Smooth muscle cell (in vitro differentiated cells): Measurements from ENCODE around the gene ARID4B. TPM values are rescaled to one million over a fixed set of nuclear protein-coding genes. Genes with fewer than 3 reads are reported as not detected.
A peak's percentile ranks its signal among the peaks of the same experiment; 100 is the strongest.
"Not testable (repeated sequence)": the region's sequence is repeated elsewhere in the genome, so short reads cannot be mapped to it uniquely, and the experiment has no call there.

Source experiments
- DNase-seq: peaks from one replicate; lab custom pipeline; 2025; ENCODE audit not compliant: unreplicated experiment; lab: John Stamatoyannopoulos, UW
- H2AFZ ChIP-seq: fragments of 200-600 bp; sonication (generic); 2 replicates; pipeline ENCODE4 v1.6.0; 2016; ENCODE audit warnings: antibody characterized with exemption, low read depth, mild to moderate bottlenecking
- H3F3A ChIP-seq: fragments of 200-600 bp; sonication (generic); 2 replicates; pipeline ENCODE4 v1.6.0; 2017; ENCODE audit warnings: antibody characterized with exemption, low read depth
- H3K27ac ChIP-seq: fragments of 200-600 bp; sonication (generic); 2 replicates; pipeline ENCODE4 v1.5.1; 2016; ENCODE audit warnings: low read depth, mild to moderate bottlenecking
- H3K27me3 ChIP-seq: fragments of 200-600 bp; sonication (generic); 2 replicates; pipeline ENCODE4 v1.6.1; 2016; ENCODE audit warnings: low read depth, mild to moderate bottlenecking
- H3K36me3 ChIP-seq: fragments of 200-600 bp; sonication (generic); 2 replicates; pipeline ENCODE4 v1.5.1; 2016; ENCODE audit warnings: low read depth
- H3K4me1 ChIP-seq: fragments of 200-600 bp; sonication (generic); 2 replicates; pipeline ENCODE4 v1.5.1; 2016; ENCODE audit warnings: low read depth
- H3K4me2 ChIP-seq: fragments of 200-600 bp; sonication (generic); 2 replicates; pipeline ENCODE4 v1.6.0; 2016; ENCODE audit warnings: mild to moderate bottlenecking
- H3K4me3 ChIP-seq: fragments of 200-600 bp; sonication (generic); 2 replicates; pipeline ENCODE4 v1.5.1; 2016; ENCODE audit warnings: mild to moderate bottlenecking
- H3K79me2 ChIP-seq: fragments of 200-600 bp; sonication (generic); 2 replicates; pipeline ENCODE4 v1.6.0; 2016; ENCODE audit warnings: low read depth, mild to moderate bottlenecking
- H3K9ac ChIP-seq: fragments of 200-600 bp; sonication (generic); 2 replicates; pipeline ENCODE4 v1.6.0; 2016; ENCODE audit warnings: low read depth
- H3K9me3 ChIP-seq: fragments of 200-600 bp; sonication (generic); replicated peaks from 2 replicates; pipeline ENCODE4 v1.5.1; 2016; ENCODE audit warnings: low read depth
- H4K20me1 ChIP-seq: fragments of 200-600 bp; sonication (generic); 2 replicates; pipeline ENCODE4 v1.6.0; 2016; ENCODE audit warnings: low read depth
- CTCF ChIP-seq: fragments of 200-600 bp; sonication (generic); IDR thresholded peaks from 2 replicates; pipeline ENCODE4 v1.5.1; 2017; ENCODE audit warnings: borderline replicate concordance, mild to moderate bottlenecking, antibody characterized with exemption; ENCODE audit not compliant: insufficient read depth, poor library complexity, severe bottlenecking
- WGBS: methylation state at CpG from one replicate; pipeline ENCODE4 v1.1.7; 2016; ENCODE audit warnings: low lambda C conversion rate; 5-methylcytosine and 5-hydroxymethylcytosine counted together
- polyA plus RNA-seq: library from polyadenylated mRNA; unstranded; fragments of >200 nt; fragmentation: Nextera tagmentation; extraction: Ambion mirVana; gene quantifications from 2 replicates; pipeline ENCODE4 v1.2.1, GENCODE V29; 2016
- total RNA-seq: library from RNA; depleted of rRNA; stranded (reverse); fragments of >200 nt; gene quantifications from 2 replicates; pipeline ENCODE4 v1.2.3, GENCODE V29; 2014

The ARID4B gene
- total and polyA plus RNA-seq, 2 experiments from 2014 or later = 29.0 to 33.2 TPM

GRCh38 chr1:235368428-235368827 lies 40.4 kb upstream of the ARID4B start:
- peaks cover 8% of the 10 kb centered on the region for H4K20me1 ChIP-seq
- H3K79me2 ChIP-seq = peaks cover 55% of the 10 kb centered on the region
- H3K27ac ChIP-seq = peak overlapping the region; percentile 82
- DNase-seq = no peak
- no peaks in the 10 kb centered on the region for H3F3A ChIP-seq
- H3K4me2 ChIP-seq = peak overlapping the region; percentile 91
- peaks cover 3% of the 10 kb centered on the region for H3K4me1 ChIP-seq
- WGBS = 79% methylated on average over 5 of the region's 5 CpGs
- H3K27me3 ChIP-seq = no peaks in the 10 kb centered on the region
- H3K4me3 ChIP-seq = peak overlapping the region; percentile 71
- no peak for TF ChIP-seq CTCF
- no peaks in the 10 kb centered on the region for H3K9me3 ChIP-seq
- peak overlapping the region; percentile 55 for H3K9ac ChIP-seq
- no peaks in the 10 kb centered on the region for H3K36me3 ChIP-seq
- no peak overlapping the region for H2AFZ ChIP-seq

GRCh38 chr1:235367000-235367908 lies 39.3 kb upstream of the ARID4B start, which contains the start of gene TBCE:
Gene TBCE, plus strand, starts transcription at chr1:235367427. Its CDS starts 12,623 bp downstream, at chr1:235380050.
- TF ChIP-seq CTCF = no peak
- Histone ChIP-seq H3F3A (no peaks in the 10 kb centered on the region), H3K27me3 (no peaks in the 10 kb centered on the region), H2AFZ (peak within 1 kb of the TSS; percentile 83), H3K27ac (peak within 1 kb of the TSS; percentile 82), H4K20me1 (peaks cover 5% of the 10 kb centered on the region), H3K9me3 (no peaks in the 10 kb centered on the region), H3K9ac (peak within 1 kb of the TSS; percentile 55), H3K4me3 (peak within 1 kb of the TSS; percentile 71), H3K4me2 (peak within 1 kb of the TSS; percentile 91), H3K36me3 (no peaks in the 10 kb centered on the region), H3K79me2 (peaks cover 46% of the 10 kb centered on the region), H3K4me1 (peaks cover 3% of the 10 kb centered on the region)
- peak; percentile 79 for DNase-seq
- WGBS = 1% methylated on average over 38 of the region's 38 CpGs

- Histone ChIP-seq H3K9me3 (no peaks in the 10 kb centered on the region), H4K20me1 (peaks cover 3% of the 10 kb centered on the region), H2AFZ (peak overlapping the region; percentile 46), H3K4me2 (peak overlapping the region; percentile 91), H3K36me3 (no peaks in the 10 kb centered on the region), H3K9ac (no peak overlapping the region), H3K27me3 (no peaks in the 10 kb centered on the region), H3K27ac (peak overlapping the region; percentile 82), H3F3A (no peaks in the 10 kb centered on the region), H3K4me1 (peaks cover 3% of the 10 kb centered on the region), H3K4me3 (no peak overlapping the region), H3K79me2 (peaks cover 36% of the 10 kb centered on the region)
- TF ChIP-seq CTCF = no peak
- DNase-seq = no peak
- WGBS = 86% methylated on average over 5 of the region's 5 CpGs
These were observed 38.3 kb upstream of the ARID4B start for GRCh38 chr1:235366286-235366685.

GRCh38 chr1:235364189-235364588 lies 36.2 kb upstream of the ARID4B start:
- H4K20me1 ChIP-seq, DNase-seq, H3K36me3 ChIP-seq, H3K4me3 ChIP-seq, H2AFZ ChIP-seq, H3K9ac ChIP-seq, H3K4me1 ChIP-seq, H3K27ac ChIP-seq, H3F3A ChIP-seq, H3K9me3 ChIP-seq, H3K4me2 ChIP-seq, H3K27me3 ChIP-seq: not testable (repeated sequence)
- H3K79me2 ChIP-seq = peaks cover 15% of the 10 kb centered on the region
- WGBS = 96% methylated on average over 9 of the region's 9 CpGs
